ENCODE measurements around the gene C9orf152. TPM values are rescaled to one million over a fixed set of nuclear protein-coding genes. Genes with fewer than 3 reads are reported as not detected.

The C9orf152 gene
- total and polyA plus RNA-seq, 9 of the 15 experiments (the other 6 are each of a cell fraction or from before 2014, with no cell fraction given): not detected

DNA sequence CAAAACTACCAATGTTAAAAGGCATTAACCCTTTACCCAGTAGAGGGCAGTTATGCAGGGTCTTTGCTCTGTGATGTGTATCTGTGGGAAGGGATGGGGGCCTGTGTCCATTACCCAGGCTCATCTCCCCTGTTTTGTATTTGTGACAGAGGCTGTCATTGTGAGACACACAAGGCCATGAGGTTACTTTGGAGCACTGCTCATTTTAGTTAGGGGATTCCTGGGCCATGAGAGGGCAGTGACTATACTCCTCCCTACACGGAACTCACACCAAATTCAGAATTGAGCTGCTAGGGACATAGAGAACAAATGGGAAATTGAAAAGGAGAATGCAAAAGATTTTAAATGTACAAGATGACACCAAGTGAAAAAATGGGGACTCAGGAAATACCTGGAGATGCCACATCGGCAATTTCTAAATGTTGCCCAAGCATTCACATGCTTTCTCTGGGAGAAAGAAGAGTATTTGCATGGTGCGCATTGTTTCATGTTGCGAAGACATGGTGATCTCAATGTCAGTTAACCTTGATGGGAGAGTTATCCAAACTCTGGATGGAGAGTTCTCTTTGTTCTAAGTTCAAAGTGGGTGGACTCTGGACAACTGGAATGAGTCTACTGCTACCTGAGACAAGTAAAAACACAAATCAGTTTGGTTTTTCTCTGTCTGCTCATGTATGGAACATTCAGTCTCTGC, 32.5 kb downstream of the C9orf152 start (continued):
- TF ChIP-seq CGGBP1 (CRISPR knock-in tag; IDR thresholded peaks at IDR 0.05): no peak
- TF ChIP-seq KAT8 (IDR thresholded peaks at IDR 0.05; ENCODE audit: low read depth): no peak
- no peak for TF ChIP-seq CHAMP1 (IDR thresholded peaks at IDR 0.05)

- ChIA-PET POLR2A (no interaction called here), CTCF (ENCODE audit: low intra/inter-chr PET ratio) (no interaction called here)
- ATAC-seq (no peak), FAIRE-seq (no peak), DNase-seq (ENCODE audit: extremely low read depth in 1 of 4, low spot score in 3 of 4) (no peak)
- H3K4me3 ChIP-seq: no peak overlapping the region
- intact Hi-C loops (cut with micrococcal nuclease): no loop called here
- in situ Hi-C loops (cut with MboI): loop anchor here (25.0 kb wide), 1 partner anchor 586 kb away; no protein-coding TSS in a partner anchor
- H3K4me1 ChIP-seq (replicated peaks in 1 of 2; ENCODE audit: control insufficient read depth in 2 of 2, insufficient read depth in 2 of 2, low read length in 2 of 2): no peaks in the 10 kb centered on the region
- H3K36me3 ChIP-seq (ENCODE audit: control insufficient read depth, insufficient read depth, low read length): no peaks in the 10 kb centered on the region
- no peak overlapping the region for H3K9ac ChIP-seq (ENCODE audit: insufficient read depth in 1 of 2, low read depth in 2 of 2, low read length in 2 of 2)
- H3K9me1 ChIP-seq (ENCODE audit: control insufficient read depth, insufficient read depth, low read length): no peaks in the 10 kb centered on the region
- H3K4me2 ChIP-seq (ENCODE audit: insufficient read depth, low read length): no peak overlapping the region
- H4K20me1 ChIP-seq (replicated peaks; ENCODE audit: control insufficient read depth, insufficient read depth, low read length): no peaks in the 10 kb centered on the region
- no peak for TF ChIP-seq ZNF23 (CRISPR knock-in tag; IDR thresholded peaks at IDR 0.05)
- TF ChIP-seq ZNF512 (tag; IDR thresholded peaks at IDR 0.05): peak; percentile 63
- H3K27ac ChIP-seq (ENCODE audit: extremely low read depth, low read depth, low read length): no peak overlapping the region
- WGBS (ENCODE audit: insufficient coverage, low coverage, missing lambda C conversion rate): 0% methylated on average over 4 of the region's 7 CpGs
- BruUV-seq (replicated peaks): no TSS peak
- H3K79me2 ChIP-seq (ENCODE audit: control insufficient read depth, insufficient read depth, low read length): no peaks in the 10 kb centered on the region
- H2AFZ ChIP-seq (ENCODE audit: low read depth, low read length): no peak overlapping the region
- peaks cover 0 to 15% of the 10 kb centered on the region in 2 experiments; a peak in 3 of 5 replicates for H3K27me3 ChIP-seq (ENCODE audit: control insufficient read depth in 2 of 2, insufficient read depth in 2 of 2, low read length in 2 of 2)
- H3K9me3 ChIP-seq (replicated peaks; ENCODE audit: control insufficient read depth, insufficient read depth, low read depth, low read length): no peaks in the 10 kb centered on the region
Observed at GRCh38 chr9:110173322-110173642, 34.7 kb downstream of the C9orf152 start.

Data from K562 (cell line).